Effector memory CD4-positive, alpha-beta T cell (primary cell): Measurements from ENCODE around the gene GAL3ST1.

Source experiments
- DNase-seq, 3 donors: peaks; one replicate each; pipeline ENCODE4 v3.0.0-alpha.2; 2020
- H3K27ac ChIP-seq: 2 replicates; pipeline ENCODE4 v1.7.0; 2013; ENCODE audit warnings: mild to moderate bottlenecking, low read length, moderate library complexity; ENCODE audit not compliant: insufficient read depth, poor library complexity, severe bottlenecking
- H3K27me3 ChIP-seq: replicated peaks from 2 replicates; pipeline ENCODE4 v1.7.0; 2013; ENCODE audit warnings: mild to moderate bottlenecking, low read length; ENCODE audit not compliant: insufficient read depth, control insufficient read depth, poor library complexity, severe bottlenecking
- H3K36me3 ChIP-seq: 2 replicates; pipeline ENCODE4 v1.7.0; 2013; ENCODE audit warnings: mild to moderate bottlenecking, low read length, moderate library complexity; ENCODE audit not compliant: control insufficient read depth, insufficient read depth
- H3K4me1 ChIP-seq: 2 replicates; pipeline ENCODE4 v1.7.0; 2013; ENCODE audit warnings: low read length, mild to moderate bottlenecking; ENCODE audit not compliant: control insufficient read depth, insufficient read depth, poor library complexity, severe bottlenecking
- H3K4me3 ChIP-seq: 2 replicates; pipeline ENCODE4 v1.7.0; 2013; ENCODE audit warnings: low read length, low read depth, mild to moderate bottlenecking; ENCODE audit not compliant: insufficient read depth, poor library complexity, severe bottlenecking
- H3K9me3 ChIP-seq: 2 replicates; pipeline ENCODE4 v1.7.0; 2013; ENCODE audit warnings: mild to moderate bottlenecking, low read length, moderate library complexity; ENCODE audit not compliant: control insufficient read depth

The GAL3ST1 gene

GRCh38 chr22:30519842-30520425, 54.5 kb downstream of the GAL3ST1 start:
- no peaks in the 10 kb centered on the region for H3K9me3 ChIP-seq
- H3K4me1 ChIP-seq, result no peaks in the 10 kb centered on the region
- no peak overlapping the region for H3K27ac ChIP-seq
- no peak overlapping the region for H3K4me3 ChIP-seq
- H3K36me3 ChIP-seq, result no peaks in the 10 kb centered on the region
- H3K27me3 ChIP-seq, result no peaks in the 10 kb centered on the region
- DNase-seq, result no peak

- no peaks in the 10 kb centered on the region for H3K27me3 ChIP-seq
- H3K36me3 ChIP-seq, result no peaks in the 10 kb centered on the region
- no peak overlapping the region for H3K27ac ChIP-seq
- no peak for DNase-seq
- H3K4me3 ChIP-seq, result no peak overlapping the region
- H3K4me1 ChIP-seq, result no peaks in the 10 kb centered on the region
- no peaks in the 10 kb centered on the region for H3K9me3 ChIP-seq
These were observed 57.7 kb downstream of the GAL3ST1 start for GRCh38 chr22:30516731-30517130.

DNA sequence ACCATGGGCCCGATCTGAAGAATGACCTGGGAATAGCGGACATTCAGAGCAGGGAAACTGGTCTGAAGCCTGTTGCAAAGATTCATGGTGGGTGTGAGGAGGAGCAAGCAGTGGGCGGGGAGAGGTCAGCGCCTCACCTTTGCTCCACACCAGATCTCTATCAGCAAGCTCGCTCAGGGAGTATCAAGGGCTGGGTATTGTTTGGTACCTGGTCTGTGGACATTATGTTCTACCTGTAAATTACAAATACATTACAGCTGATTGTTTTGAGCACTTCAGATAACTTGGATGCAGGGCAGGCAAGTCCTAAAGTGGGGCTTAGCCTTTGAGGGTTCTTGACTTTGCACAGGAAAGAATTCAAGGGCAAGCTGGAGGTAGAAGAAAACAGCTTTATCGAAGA, 58.2 kb downstream of the GAL3ST1 start:
- H3K27me3 ChIP-seq, result no peaks in the 10 kb centered on the region
- no peak overlapping the region for H3K4me3 ChIP-seq
- no peaks in the 10 kb centered on the region for H3K9me3 ChIP-seq
- DNase-seq, result no peak
- no peaks in the 10 kb centered on the region for H3K36me3 ChIP-seq
- no peaks in the 10 kb centered on the region for H3K4me1 ChIP-seq
- H3K27ac ChIP-seq, result no peak overlapping the region

DNA sequence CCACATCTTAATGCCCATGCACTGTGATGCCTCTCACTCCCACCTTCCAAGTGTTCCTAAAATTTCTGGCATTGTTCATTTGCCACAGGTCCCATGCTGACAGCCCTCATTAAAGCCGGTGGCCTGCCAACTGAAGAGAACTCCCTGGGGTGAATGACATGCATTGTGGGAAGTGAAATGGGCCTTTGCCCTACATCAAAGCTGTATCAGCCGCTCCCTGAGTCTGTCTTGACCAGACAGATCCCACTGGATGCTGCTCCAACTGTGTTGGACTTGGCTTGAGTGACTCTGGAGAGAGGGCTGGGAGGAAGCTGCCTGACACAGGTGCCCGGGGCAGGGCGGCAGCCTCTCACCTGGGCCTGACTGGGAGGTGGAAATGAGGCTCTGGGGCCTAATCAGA, 60.2 kb downstream of the GAL3ST1 start:
- no peaks in the 10 kb centered on the region for H3K4me1 ChIP-seq
- no peaks in the 10 kb centered on the region for H3K9me3 ChIP-seq
- no peak overlapping the region for H3K27ac ChIP-seq
- H3K4me3 ChIP-seq, result no peak overlapping the region
- no peaks in the 10 kb centered on the region for H3K27me3 ChIP-seq
- DNase-seq, result no peak
- H3K36me3 ChIP-seq, result no peaks in the 10 kb centered on the region

GRCh38 chr22:30513462-30513861, 61.0 kb downstream of the GAL3ST1 start:
- Histone ChIP-seq H3K27me3 (no peaks in the 10 kb centered on the region), H3K27ac (no peak overlapping the region), H3K36me3 (no peaks in the 10 kb centered on the region), H3K9me3 (no peaks in the 10 kb centered on the region), H3K4me3 (no peak overlapping the region), H3K4me1 (no peaks in the 10 kb centered on the region)
- DNase-seq, result no peak

DNA sequence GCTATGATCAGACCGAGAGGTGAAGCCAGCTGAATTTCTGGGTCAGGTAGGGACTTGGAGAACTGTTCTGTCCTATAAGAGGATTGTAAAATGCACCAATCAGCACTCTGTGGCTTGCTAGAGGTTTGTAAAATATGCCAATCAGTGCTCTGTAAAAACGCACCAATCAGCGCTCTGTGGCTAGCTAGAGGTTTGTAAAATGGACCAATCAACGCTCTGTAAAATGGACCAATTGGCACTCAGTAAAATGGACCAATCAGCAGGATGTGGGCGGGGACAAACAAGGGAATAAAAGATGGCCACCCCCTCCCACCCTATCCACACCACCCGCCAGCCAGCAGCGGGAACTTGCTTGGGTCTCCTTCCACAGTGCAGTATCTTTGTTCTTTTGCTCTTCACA, 62.6 kb downstream of the GAL3ST1 start:
- no peak for DNase-seq
- no peaks in the 10 kb centered on the region for H3K9me3 ChIP-seq
- no peak overlapping the region for H3K4me3 ChIP-seq
- no peaks in the 10 kb centered on the region for H3K36me3 ChIP-seq
- no peaks in the 10 kb centered on the region for H3K4me1 ChIP-seq
- no peaks in the 10 kb centered on the region for H3K27me3 ChIP-seq
- no peak overlapping the region for H3K27ac ChIP-seq

- no peak for DNase-seq
- Histone ChIP-seq H3K4me1 (no peaks in the 10 kb centered on the region), H3K27ac (no peak overlapping the region), H3K9me3 (no peaks in the 10 kb centered on the region), H3K4me3 (no peak overlapping the region), H3K27me3 (no peaks in the 10 kb centered on the region), H3K36me3 (no peaks in the 10 kb centered on the region)
These were observed 63.4 kb downstream of the GAL3ST1 start for GRCh38 chr22:30511109-30511508.

DNA sequence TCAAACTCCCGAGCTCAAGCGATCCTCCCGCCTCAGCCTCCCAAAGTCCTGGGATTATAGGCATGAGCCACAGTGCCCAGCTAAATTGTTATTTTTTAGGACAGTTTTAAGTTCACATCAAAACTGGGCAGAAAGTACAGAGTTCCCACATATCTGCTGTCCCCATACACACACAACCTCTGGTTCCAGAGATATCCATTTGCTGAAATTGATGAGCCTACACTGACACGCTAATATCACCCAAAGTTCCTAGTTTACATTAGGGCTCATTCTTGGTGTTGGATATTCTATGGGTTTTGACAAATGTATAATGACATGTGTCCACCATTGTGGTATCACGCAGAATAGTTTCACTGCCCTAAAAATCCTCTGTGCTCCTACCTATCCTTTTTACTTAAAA, 66.2 kb downstream of the GAL3ST1 start:
- Histone ChIP-seq H3K4me1 (no peaks in the 10 kb centered on the region), H3K27me3 (peaks cover 11% of the 10 kb centered on the region)

GRCh38 chr22:30507670-30508069, 66.8 kb downstream of the GAL3ST1 start:
- DNase-seq, result no peak
- no peak overlapping the region for H3K27ac ChIP-seq
- no peaks in the 10 kb centered on the region for H3K36me3 ChIP-seq
- no peaks in the 10 kb centered on the region for H3K9me3 ChIP-seq
- H3K4me3 ChIP-seq, result no peak overlapping the region
- no peaks in the 10 kb centered on the region for H3K4me1 ChIP-seq
- peaks cover 11% of the 10 kb centered on the region for H3K27me3 ChIP-seq

More for the DNA sequence above, 66.2 kb downstream of the GAL3ST1 start:
- no peak overlapping the region for H3K4me3 ChIP-seq
- no peaks in the 10 kb centered on the region for H3K36me3 ChIP-seq
- no peaks in the 10 kb centered on the region for H3K9me3 ChIP-seq
- H3K27ac ChIP-seq, result no peak overlapping the region
- DNase-seq, result no peak

- Histone ChIP-seq H3K27me3 (peaks cover 11% of the 10 kb centered on the region), H3K9me3 (no peaks in the 10 kb centered on the region), H3K27ac (no peak overlapping the region), H3K4me1 (no peaks in the 10 kb centered on the region), H3K4me3 (no peak overlapping the region), H3K36me3 (no peaks in the 10 kb centered on the region)
- DNase-seq, result no peak
These were observed 67.9 kb downstream of the GAL3ST1 start for GRCh38 chr22:30506507-30506968.
